ENCODE results near the gene CCSER2.

Gene CCSER2

GRCh38 chr10:84416245-84416555 is 87.8 kb downstream of the CCSER2 start:
- DNase-seq: no peak
- no peak overlapping the region for H3K27ac ChIP-seq
- H3K27me3 ChIP-seq (ENCODE audit: insufficient read depth, low read depth, severe bottlenecking): no peaks in the 10 kb centered on the region
- H3K4me3 ChIP-seq (ENCODE audit: low read depth, low read length): no peak overlapping the region
- no peaks in the 10 kb centered on the region for H3K36me3 ChIP-seq
- H3K9me3 ChIP-seq (ENCODE audit: severe bottlenecking): peaks cover 10% of the 10 kb centered on the region
- TF ChIP-seq CTCF (IDR thresholded peaks at IDR 0.05; ENCODE audit: low read depth, low read length): no peak

- no peak for DNase-seq
- Histone ChIP-seq H3K27ac (no peak overlapping the region), H3K9me3 (ENCODE audit: severe bottlenecking) (no peaks in the 10 kb centered on the region)
Observed at GRCh38 chr10:84423719-84424118, 95.3 kb downstream of the CCSER2 start.

GRCh38 chr10:84424731-84425167 is 96.4 kb downstream of the CCSER2 start:
- H3K36me3 ChIP-seq: no peaks in the 10 kb centered on the region
- H3K9me3 ChIP-seq (ENCODE audit: severe bottlenecking): no peaks in the 10 kb centered on the region
- no peak for TF ChIP-seq CTCF (IDR thresholded peaks at IDR 0.05; ENCODE audit: low read depth, low read length)
- H3K27me3 ChIP-seq (ENCODE audit: insufficient read depth, low read depth, severe bottlenecking): no peaks in the 10 kb centered on the region
- no peak overlapping the region for H3K4me3 ChIP-seq (ENCODE audit: low read depth, low read length)
- DNase-seq: no peak
- no peak overlapping the region for H3K27ac ChIP-seq

More at GRCh38 chr10:84423719-84424118, 95.3 kb downstream of the CCSER2 start:
- Histone ChIP-seq H3K36me3 (no peaks in the 10 kb centered on the region), H3K4me3 (ENCODE audit: low read depth, low read length) (no peak overlapping the region), H3K27me3 (ENCODE audit: insufficient read depth, low read depth, severe bottlenecking) (no peaks in the 10 kb centered on the region)
- no peak for TF ChIP-seq CTCF (IDR thresholded peaks at IDR 0.05; ENCODE audit: low read depth, low read length)

GRCh38 chr10:84427903-84428650 is 99.7 kb downstream of the CCSER2 start:
- DNase-seq: no peak
- Histone ChIP-seq H3K27me3 (ENCODE audit: insufficient read depth, low read depth, severe bottlenecking) (no peaks in the 10 kb centered on the region), H3K36me3 (no peaks in the 10 kb centered on the region; the same call in 1 of the 2 replicates), H3K9me3 (ENCODE audit: severe bottlenecking) (no peaks in the 10 kb centered on the region), H3K4me3 (ENCODE audit: low read depth, low read length) (no peak overlapping the region), H3K27ac (no peak overlapping the region)
- TF ChIP-seq CTCF (IDR thresholded peaks at IDR 0.05; ENCODE audit: low read depth, low read length): no peak

GRCh38 chr10:84428711-84429110 is 100.3 kb downstream of the CCSER2 start:
- no peak for DNase-seq
- no peaks in the 10 kb centered on the region for H3K9me3 ChIP-seq (ENCODE audit: severe bottlenecking)
- no peak overlapping the region for H3K4me3 ChIP-seq (ENCODE audit: low read depth, low read length)
- no peaks in the 10 kb centered on the region; the same call in 1 of the 2 replicates for H3K36me3 ChIP-seq
- H3K27ac ChIP-seq: no peak overlapping the region
- no peaks in the 10 kb centered on the region for H3K27me3 ChIP-seq (ENCODE audit: insufficient read depth, low read depth, severe bottlenecking)
- TF ChIP-seq CTCF (IDR thresholded peaks at IDR 0.05; ENCODE audit: low read depth, low read length): no peak

Measured in WERI-Rb-1 (cell line).